Measurements from ENCODE around the gene LYRM9. TPM values are rescaled to one million over a fixed set of nuclear protein-coding genes. Genes with fewer than 3 reads are reported as not detected.
"Not testable (repeated sequence)": the region's sequence is repeated elsewhere in the genome, so short reads cannot be mapped to it uniquely, and the experiment has no call there.

LYRM9 gene
- total RNA-seq, 2 donors from 2014 or later, result 2.7 to 2.9 TPM

DNA sequence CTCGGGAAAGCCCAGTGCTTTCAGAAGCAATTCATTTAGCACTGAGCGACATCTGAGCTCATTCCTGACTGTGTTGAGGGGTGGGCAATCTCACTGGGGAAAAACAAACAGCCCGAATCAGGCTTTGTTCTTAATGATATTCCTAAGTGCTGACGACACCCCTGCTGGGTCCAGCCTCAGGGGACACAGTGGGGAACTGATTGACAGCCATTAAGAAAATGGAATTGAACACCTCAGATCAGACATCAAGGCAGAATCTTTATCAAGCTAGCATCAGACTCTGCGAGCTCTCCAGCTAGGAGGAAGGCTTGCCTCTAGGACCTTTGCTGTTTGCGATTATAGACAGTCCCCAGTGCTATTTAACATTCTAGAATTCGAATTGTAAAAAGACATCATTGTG lies 22.5 kb upstream of the LYRM9 start:
- H3K27me3 ChIP-seq, result no peaks in the 10 kb centered on the region
- TF ChIP-seq, protein P1, sequence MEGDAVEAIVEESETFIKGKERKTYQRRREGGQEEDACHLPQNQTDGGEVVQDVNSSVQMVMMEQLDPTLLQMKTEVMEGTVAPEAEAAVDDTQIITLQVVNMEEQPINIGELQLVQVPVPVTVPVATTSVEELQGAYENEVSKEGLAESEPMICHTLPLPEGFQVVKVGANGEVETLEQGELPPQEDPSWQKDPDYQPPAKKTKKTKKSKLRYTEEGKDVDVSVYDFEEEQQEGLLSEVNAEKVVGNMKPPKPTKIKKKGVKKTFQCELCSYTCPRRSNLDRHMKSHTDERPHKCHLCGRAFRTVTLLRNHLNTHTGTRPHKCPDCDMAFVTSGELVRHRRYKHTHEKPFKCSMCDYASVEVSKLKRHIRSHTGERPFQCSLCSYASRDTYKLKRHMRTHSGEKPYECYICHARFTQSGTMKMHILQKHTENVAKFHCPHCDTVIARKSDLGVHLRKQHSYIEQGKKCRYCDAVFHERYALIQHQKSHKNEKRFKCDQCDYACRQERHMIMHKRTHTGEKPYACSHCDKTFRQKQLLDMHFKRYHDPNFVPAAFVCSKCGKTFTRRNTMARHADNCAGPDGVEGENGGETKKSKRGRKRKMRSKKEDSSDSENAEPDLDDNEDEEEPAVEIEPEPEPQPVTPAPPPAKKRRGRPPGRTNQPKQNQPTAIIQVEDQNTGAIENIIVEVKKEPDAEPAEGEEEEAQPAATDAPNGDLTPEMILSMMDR (IDR thresholded peaks at IDR 0.05), result no peak
- intact Hi-C loops (cut with DNase I), result no loop called here
- no peak for DNase-seq
- H3K4me1 ChIP-seq, result no peaks in the 10 kb centered on the region
- H3K9ac ChIP-seq (ENCODE audit: low read depth in 2 of 2, low read length in 2 of 2), result no peak overlapping the region
- H3K9me3 ChIP-seq, result no peaks in the 10 kb centered on the region
- no peaks in the 10 kb centered on the region for H3K36me3 ChIP-seq
- no peak overlapping the region for H3K27ac ChIP-seq
- no peak overlapping the region for H3K4me3 ChIP-seq

DNA sequence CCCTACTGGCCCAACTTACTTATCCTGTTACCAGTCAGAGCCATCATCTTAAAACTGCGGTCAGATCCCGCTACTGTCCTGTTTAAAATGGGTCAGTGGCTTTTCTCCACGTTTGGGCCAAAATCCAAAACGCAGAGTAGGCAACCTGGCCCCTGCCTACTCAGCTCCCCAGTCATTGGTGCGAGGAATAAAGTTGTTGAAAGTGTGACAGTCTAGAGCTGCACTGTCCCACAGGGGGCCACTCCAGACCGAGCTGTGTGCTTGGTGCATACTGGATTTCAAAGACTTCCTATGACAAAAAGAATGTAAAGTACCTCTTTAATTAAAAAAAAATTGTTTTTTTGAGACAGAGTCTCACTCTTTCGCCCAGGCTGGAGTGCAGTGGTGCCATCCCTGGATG lies 21.2 kb upstream of the LYRM9 start:
- intact Hi-C loops (cut with DNase I), result no loop called here
- H3K27me3 ChIP-seq, result no peaks in the 10 kb centered on the region

DNA sequence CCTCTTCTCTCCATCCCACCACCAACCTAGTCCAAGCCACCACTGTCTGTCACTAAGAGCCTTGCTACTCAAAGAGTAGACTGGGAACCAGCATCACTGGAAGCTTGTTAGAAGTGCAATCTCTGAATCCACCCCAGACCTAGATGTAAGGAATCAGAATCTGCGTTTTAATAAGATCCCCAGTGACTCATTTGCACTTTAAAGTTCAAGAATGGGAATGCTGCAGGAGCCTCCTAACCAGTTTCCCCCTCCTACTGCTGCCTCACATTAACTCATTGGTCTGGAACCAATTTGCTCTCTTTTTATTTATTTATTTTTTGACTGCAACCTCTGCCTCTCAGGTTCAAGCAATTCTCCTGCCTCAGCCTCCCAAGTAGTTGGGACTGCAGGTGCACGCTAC lies 19.8 kb upstream of the LYRM9 start:
- H3K9ac ChIP-seq (ENCODE audit: low read depth in 2 of 2, low read length in 2 of 2), result no peak overlapping the region
- TF ChIP-seq, protein P1 (IDR thresholded peaks at IDR 0.05), result no peak
- no peaks in the 10 kb centered on the region for H3K36me3 ChIP-seq
- DNase-seq, result no peak
- intact Hi-C loops (cut with DNase I), result no loop called here
- H3K9me3 ChIP-seq, result no peaks in the 10 kb centered on the region
- no peaks in the 10 kb centered on the region for H3K27me3 ChIP-seq
- H3K4me3 ChIP-seq, result no peak overlapping the region
- no peak overlapping the region for H3K27ac ChIP-seq
- H3K4me1 ChIP-seq, result no peaks in the 10 kb centered on the region

More for the DNA sequence above, 21.2 kb upstream of the LYRM9 start:
- Histone ChIP-seq H3K36me3 (no peaks in the 10 kb centered on the region), H3K9me3 (no peaks in the 10 kb centered on the region), H3K4me3 (no peak overlapping the region), H3K9ac (ENCODE audit: low read depth in 2 of 2, low read length in 2 of 2) (no peak overlapping the region), H3K4me1 (no peaks in the 10 kb centered on the region), H3K27ac (no peak overlapping the region)
- TF ChIP-seq, protein P1 (IDR thresholded peaks at IDR 0.05), result no peak
- DNase-seq, result no peak

DNA sequence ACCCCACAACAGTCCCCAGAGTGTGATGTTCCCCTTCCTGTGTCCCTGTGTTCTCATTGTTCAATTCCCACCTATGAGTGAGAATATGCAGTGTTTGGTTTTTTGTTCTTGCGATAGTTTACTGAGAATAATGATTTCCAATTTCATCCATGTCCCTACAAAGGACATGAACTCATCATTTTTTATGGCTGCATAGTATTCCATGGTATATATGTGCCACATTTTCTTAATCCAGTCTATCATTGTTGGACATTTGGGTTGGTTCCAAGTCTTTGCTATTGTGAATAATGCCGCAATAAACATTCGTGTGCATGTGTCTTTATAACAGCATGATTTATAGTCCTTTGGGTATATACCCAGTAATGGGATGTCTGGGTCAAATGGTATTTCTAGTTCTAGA lies 19.1 kb upstream of the LYRM9 start:
- H3K9me3 ChIP-seq; H3K27ac ChIP-seq; H3K36me3 ChIP-seq; H3K4me1 ChIP-seq; intact Hi-C loops (cut with DNase I); H3K27me3 ChIP-seq; H3K4me3 ChIP-seq; DNase-seq; H3K9ac ChIP-seq (ENCODE audit: low read depth in 2 of 2, low read length in 2 of 2): not testable (repeated sequence)

DNA sequence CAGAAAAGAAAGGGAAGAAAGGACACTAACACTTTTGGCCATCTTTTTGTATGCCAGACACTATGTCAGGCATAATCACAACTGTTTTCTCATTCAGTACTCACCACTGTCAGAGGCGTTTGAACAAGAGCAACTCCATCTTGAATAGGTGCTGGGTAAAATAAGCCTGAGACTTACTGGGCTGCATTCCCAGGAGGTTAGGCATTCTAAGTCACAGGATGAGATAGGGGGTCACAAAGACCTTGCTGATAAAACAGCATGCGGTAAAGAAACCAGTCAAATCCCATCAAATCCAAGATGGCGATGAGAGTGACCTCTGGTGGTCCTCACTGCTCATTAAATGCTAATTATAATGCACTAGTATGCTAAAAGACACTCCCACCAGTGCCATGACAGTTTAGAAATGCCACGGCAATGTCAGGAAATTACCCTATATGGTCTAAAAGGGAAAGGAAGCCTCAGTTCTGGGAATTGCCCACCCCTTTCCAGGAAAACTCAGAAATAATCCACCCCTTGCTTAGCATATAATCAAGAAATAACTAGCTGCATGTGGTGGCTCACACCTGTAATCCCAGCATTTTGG lies 14.9 kb upstream of the LYRM9 start:
- TF ChIP-seq, protein P1 (IDR thresholded peaks at IDR 0.05), result no peak

DNA sequence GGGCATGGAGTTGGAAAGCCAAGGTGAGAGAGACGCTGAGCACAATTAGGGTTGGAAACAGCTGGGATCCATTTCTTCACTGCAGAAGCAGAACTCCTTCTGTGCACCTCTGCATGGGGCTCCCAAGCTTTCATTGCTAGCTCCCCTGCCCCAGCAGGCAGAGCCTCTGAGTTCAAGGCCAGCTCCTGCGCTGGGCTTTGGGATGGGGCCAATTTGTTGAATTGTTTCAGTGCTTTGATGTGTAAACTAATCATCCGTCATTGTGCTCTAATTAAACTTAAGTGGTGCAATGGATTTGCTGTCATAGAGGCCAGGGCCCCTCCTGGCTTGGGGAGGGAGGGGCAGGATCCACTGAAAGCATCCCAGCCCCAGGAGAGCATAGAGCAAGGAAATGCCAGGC lies 13.5 kb upstream of the LYRM9 start:
- Histone ChIP-seq H3K27ac (no peak overlapping the region), H3K27me3 (no peaks in the 10 kb centered on the region), H3K36me3 (no peaks in the 10 kb centered on the region), H3K4me1 (no peaks in the 10 kb centered on the region), H3K4me3 (no peak overlapping the region), H3K9ac (ENCODE audit: low read depth in 2 of 2, low read length in 2 of 2) (no peak overlapping the region), H3K9me3 (no peaks in the 10 kb centered on the region)
- TF ChIP-seq, protein P1 (IDR thresholded peaks at IDR 0.05), result no peak
- DNase-seq, result no peak
- intact Hi-C loops (cut with DNase I), result no loop called here

More for the DNA sequence above, 14.9 kb upstream of the LYRM9 start:
- Histone ChIP-seq H3K9ac (ENCODE audit: low read depth in 2 of 2, low read length in 2 of 2) (no peak overlapping the region), H3K27me3 (no peaks in the 10 kb centered on the region), H3K4me1 (no peaks in the 10 kb centered on the region), H3K27ac (no peak overlapping the region), H3K36me3 (no peaks in the 10 kb centered on the region), H3K4me3 (no peak overlapping the region), H3K9me3 (no peaks in the 10 kb centered on the region)
- intact Hi-C loops (cut with DNase I), result no loop called here
- DNase-seq, result no peak

All from colonic mucosa (tissue), 4 donors.